Left colon (tissue), 2 donors: Measurements from ENCODE around the gene WDFY2. TPM values are rescaled to one million over a fixed set of nuclear protein-coding genes. Genes with fewer than 3 reads are reported as not detected.
"Not testable (repeated sequence)": the region's sequence is repeated elsewhere in the genome, so short reads cannot be mapped to it uniquely, and the experiment has no call there.

Source experiments
- ATAC-seq: fragments of 200-7000 bp; cut with Tn5 transposase; one replicate; pipeline ENCODE4 v1.9.1; 2020; ENCODE audit warnings: mild to moderate bottlenecking, moderate library complexity
- DNase-seq, 2 donors: peaks; one replicate each; pipeline ENCODE4 v3.0.0-alpha.2; 2020
- intact Hi-C, 2 donors: fragments of 100-400 bp; cut with DNase I in 1 of 2; cut with micrococcal nuclease in 1 of 2; formaldehyde crosslinking; loops; one replicate each; pipeline versions ENCODE4 v1.11.2 to v1.14.0; 2022; cut with DNase I, micrococcal nuclease
- total RNA-seq, 2 donors: library from RNA; stranded (reverse); fragmentation: NEBNext Ultra II Directional; extraction: Animal tissue kit (Norgen Biotek cat#: 25700); gene quantifications; one replicate each; pipeline ENCODE4 v1.2.1, GENCODE V29; 2021
- donor health status: DM: no; HTN: no; CAD: no.
- donor health status: DM: yes; HTN: yes; CAD: no.

The WDFY2 gene
- total RNA-seq, 2 donors from 2014 or later, result 4.2 to 4.7 TPM

- intact Hi-C loops, result no loop called here
- no peak for ATAC-seq
- no peak for DNase-seq
Measured at GRCh38 chr13:51624207-51624606, 39.9 kb downstream of the WDFY2 start.

GRCh38 chr13:51624695-51625345 lies 40.6 kb downstream of the WDFY2 start:
- ATAC-seq, result no peak
- no peak for DNase-seq
- intact Hi-C loops, result no loop called here

GRCh38 chr13:51625555-51626345 lies 41.5 kb downstream of the WDFY2 start:
- ATAC-seq (no peak), DNase-seq (no peak)
- intact Hi-C loops, result no loop called here

- no peak for ATAC-seq
- DNase-seq, result no peak
- intact Hi-C loops, result no loop called here
Measured at GRCh38 chr13:51626749-51627148, 42.5 kb downstream of the WDFY2 start.

GRCh38 chr13:51628059-51628852 lies 44.0 kb downstream of the WDFY2 start:
- ATAC-seq (no peak), DNase-seq (no peak)
- intact Hi-C loops, result no loop called here

- intact Hi-C loops, result no loop called here
- ATAC-seq, result no peak
- DNase-seq, result no peak
Measured at GRCh38 chr13:51629491-51630287, 45.4 kb downstream of the WDFY2 start.

GRCh38 chr13:51630288-51630615 lies 46.0 kb downstream of the WDFY2 start:
- intact Hi-C loops, result no loop called here
- no peak for DNase-seq
- no peak for ATAC-seq

- ATAC-seq (no peak), DNase-seq (no peak)
- intact Hi-C loops, result no loop called here
Measured at GRCh38 chr13:51632591-51633362, 48.5 kb downstream of the WDFY2 start.

GRCh38 chr13:51635137-51635878 lies 51.0 kb downstream of the WDFY2 start:
- intact Hi-C loops, result no loop called here
- no peak for DNase-seq
- no peak for ATAC-seq

GRCh38 chr13:51636349-51636890 lies 52.2 kb downstream of the WDFY2 start:
- intact Hi-C loops, result no loop called here
- ATAC-seq (peak; percentile 44), DNase-seq (no peak)

- intact Hi-C loops, result no loop called here
- DNase-seq (no peak), ATAC-seq (no peak)
Measured at GRCh38 chr13:51637852-51638215, 53.6 kb downstream of the WDFY2 start.

- DNase-seq, result no peak
- intact Hi-C loops, result no loop called here
- no peak for ATAC-seq
Measured at GRCh38 chr13:51638216-51638871, 54.1 kb downstream of the WDFY2 start.

GRCh38 chr13:51639171-51639570 lies 54.9 kb downstream of the WDFY2 start:
- DNase-seq, result no peak

GRCh38 chr13:51640696-51641095 lies 56.4 kb downstream of the WDFY2 start:
- ATAC-seq, intact Hi-C loops, DNase-seq: not testable (repeated sequence)

More at GRCh38 chr13:51639171-51639570, 54.9 kb downstream of the WDFY2 start:
- intact Hi-C loops, result no loop called here
- no peak for ATAC-seq

GRCh38 chr13:51643105-51643881 lies 59.0 kb downstream of the WDFY2 start:
- intact Hi-C loops, result no loop called here
- DNase-seq, result no peak
- ATAC-seq, result no peak

GRCh38 chr13:51643882-51644281 lies 59.6 kb downstream of the WDFY2 start:
- no peak for DNase-seq
- no peak for ATAC-seq
- intact Hi-C loops, result no loop called here
